SJSA1 (cell line): ENCODE results near the gene MAP4K4. TPM values are rescaled to one million over a fixed set of nuclear protein-coding genes. Genes with fewer than 3 reads are reported as not detected.
A peak's percentile ranks its signal among the peaks of the same experiment; 100 is the strongest.

ENCODE experiments used
- DNase-seq, 2 experiments: peaks; one replicate each; pipeline ENCODE4 v3.0.0-alpha.2; 2015 to 2020; ENCODE audit warnings: low spot score in 2 of 2, low read depth in 1 of 2
- H3K27ac ChIP-seq: fragments of 250-450 bp; sonication (Bioruptor Pico); 2 replicates; pipeline ENCODE4 v1.5.1; 2020; ENCODE audit warnings: mild to moderate bottlenecking, moderate library complexity
- H3K27me3 ChIP-seq: fragments of 250-450 bp; sonication (Bioruptor Pico); replicated peaks from 2 replicates; pipeline ENCODE4 v1.5.1; 2020; ENCODE audit warnings: mild to moderate bottlenecking, moderate library complexity
- H3K36me3 ChIP-seq: fragments of 250-450 bp; sonication (Bioruptor Pico); 2 replicates; pipeline ENCODE4 v1.5.1; 2020; ENCODE audit warnings: mild to moderate bottlenecking
- H3K4me1 ChIP-seq: fragments of 250-450 bp; sonication (Bioruptor Pico); replicated peaks from 2 replicates; pipeline ENCODE4 v1.6.1; 2021; ENCODE audit warnings: mild to moderate bottlenecking
- H3K4me3 ChIP-seq: fragments of 250-450 bp; sonication (Bioruptor Pico); 2 replicates; pipeline ENCODE4 v1.5.1; 2020; ENCODE audit warnings: mild to moderate bottlenecking
- H3K9me3 ChIP-seq: fragments of 250-450 bp; sonication (Bioruptor Pico); replicated peaks from 2 replicates; pipeline ENCODE4 v1.5.1; 2020; ENCODE audit warnings: mild to moderate bottlenecking
- total RNA-seq: library from RNA; depleted of rRNA; stranded (reverse); fragments of >200 nt; shearing (Covaris generic); gene quantifications from 2 replicates; pipeline ENCODE4 v1.2.3, GENCODE V29; 2014

The MAP4K4 gene
- total RNA-seq, 1 experiment from 2014 or later = 83.1 TPM

GRCh38 chr2:101881131-101881530 lies 183.6 kb downstream of the MAP4K4 start:
- Histone ChIP-seq H3K4me3 (no peak overlapping the region), H3K4me1 (0 out of 2 replicates have a peak, but pooled peaks cover 3% of the 10 kb centered on the region), H3K27me3 (no peaks in the 10 kb centered on the region), H3K9me3 (no peaks in the 10 kb centered on the region), H3K36me3 (peaks cover 76% of the 10 kb centered on the region), H3K27ac (no peak overlapping the region)
- DNase-seq = no peak

- Histone ChIP-seq H3K27ac (no peak overlapping the region), H3K27me3 (no peaks in the 10 kb centered on the region), H3K36me3 (peaks cover 78% of the 10 kb centered on the region), H3K4me3 (no peak overlapping the region), H3K4me1 (0 out of 2 replicates have a peak, but pooled peaks cover 3% of the 10 kb centered on the region), H3K9me3 (no peaks in the 10 kb centered on the region)
- no peak for DNase-seq
Measured at GRCh38 chr2:101882769-101883307, 185.3 kb downstream of the MAP4K4 start.

- peaks cover 74% of the 10 kb centered on the region for H3K36me3 ChIP-seq
- H3K27me3 ChIP-seq = no peaks in the 10 kb centered on the region
- H3K4me1 ChIP-seq = 0 out of 2 replicates have a peak, but pooled peaks cover 3% of the 10 kb centered on the region
- H3K9me3 ChIP-seq = no peaks in the 10 kb centered on the region
- peak in 1 of 2 experiments; percentile 35 for DNase-seq
- no peak overlapping the region for H3K4me3 ChIP-seq
- no peak overlapping the region for H3K27ac ChIP-seq
Measured at GRCh38 chr2:101883860-101884259, 186.4 kb downstream of the MAP4K4 start.

- Histone ChIP-seq H3K4me1 (0 out of 2 replicates have a peak, but pooled peaks cover 3% of the 10 kb centered on the region), H3K27ac (no peak overlapping the region), H3K9me3 (no peaks in the 10 kb centered on the region), H3K27me3 (no peaks in the 10 kb centered on the region), H3K4me3 (no peak overlapping the region), H3K36me3 (peaks cover 79% of the 10 kb centered on the region)
- DNase-seq = no peak
Measured at GRCh38 chr2:101884423-101884822, 186.9 kb downstream of the MAP4K4 start.

GRCh38 chr2:101887328-101887727 lies 189.8 kb downstream of the MAP4K4 start:
- Histone ChIP-seq H3K4me1 (peaks cover 3% of the 10 kb centered on the region; the same call in 1 of the 2 replicates), H3K27me3 (no peaks in the 10 kb centered on the region), H3K9me3 (no peaks in the 10 kb centered on the region), H3K4me3 (no peak overlapping the region), H3K27ac (no peak overlapping the region), H3K36me3 (peaks cover 86% of the 10 kb centered on the region)
- DNase-seq = no peak

- Histone ChIP-seq H3K36me3 (peaks cover 87% of the 10 kb centered on the region), H3K27me3 (no peaks in the 10 kb centered on the region), H3K4me1 (peaks cover 3% of the 10 kb centered on the region; the same call in 1 of the 2 replicates), H3K9me3 (no peaks in the 10 kb centered on the region), H3K4me3 (no peak overlapping the region), H3K27ac (no peak overlapping the region)
- no peak for DNase-seq
Measured at GRCh38 chr2:101889460-101890098, 192.1 kb downstream of the MAP4K4 start.

GRCh38 chr2:101892377-101892776 lies 194.9 kb downstream of the MAP4K4 start:
- DNase-seq = no peak
- peaks cover 69% of the 10 kb centered on the region for H3K36me3 ChIP-seq
- no peak overlapping the region for H3K27ac ChIP-seq
- H3K9me3 ChIP-seq = no peaks in the 10 kb centered on the region
- no peaks in the 10 kb centered on the region for H3K27me3 ChIP-seq
- H3K4me1 ChIP-seq = peaks cover 3% of the 10 kb centered on the region; the same call in 1 of the 2 replicates
- H3K4me3 ChIP-seq = no peak overlapping the region

GRCh38 chr2:101893681-101894381 lies 196.3 kb downstream of the MAP4K4 start:
- H3K9me3 ChIP-seq = no peaks in the 10 kb centered on the region
- H3K27ac ChIP-seq = no peak overlapping the region
- no peak for DNase-seq
- no peak overlapping the region for H3K4me3 ChIP-seq
- H3K27me3 ChIP-seq = no peaks in the 10 kb centered on the region
- peaks cover 59% of the 10 kb centered on the region for H3K36me3 ChIP-seq
- peaks cover 3% of the 10 kb centered on the region; the same call in 1 of the 2 replicates for H3K4me1 ChIP-seq

GRCh38 chr2:101895039-101895438 lies 197.5 kb downstream of the MAP4K4 start:
- Histone ChIP-seq H3K36me3 (peaks cover 48% of the 10 kb centered on the region), H3K27me3 (no peaks in the 10 kb centered on the region), H3K4me1 (peaks cover 3% of the 10 kb centered on the region; the same call in 1 of the 2 replicates), H3K9me3 (no peaks in the 10 kb centered on the region), H3K27ac (no peak overlapping the region), H3K4me3 (no peak overlapping the region)
- no peak for DNase-seq

- Histone ChIP-seq H3K27me3 (no peaks in the 10 kb centered on the region), H3K36me3 (peaks cover 41% of the 10 kb centered on the region), H3K4me1 (peaks cover 3% of the 10 kb centered on the region; the same call in 1 of the 2 replicates), H3K9me3 (no peaks in the 10 kb centered on the region), H3K27ac (no peak overlapping the region), H3K4me3 (no peak overlapping the region)
- DNase-seq = no peak
Measured at GRCh38 chr2:101895819-101896322, 198.4 kb downstream of the MAP4K4 start.

- no peak overlapping the region for H3K27ac ChIP-seq
- H3K4me3 ChIP-seq = no peak overlapping the region
- no peak for DNase-seq
- H3K36me3 ChIP-seq = peaks cover 30% of the 10 kb centered on the region
- H3K27me3 ChIP-seq = no peaks in the 10 kb centered on the region
- no peaks in the 10 kb centered on the region for H3K9me3 ChIP-seq
- peaks cover under 1% of the 10 kb centered on the region; the same call in 1 of the 2 replicates for H3K4me1 ChIP-seq
Measured at GRCh38 chr2:101897301-101897700, 199.8 kb downstream of the MAP4K4 start.

- H3K4me1 ChIP-seq = no peaks in the 10 kb centered on the region
- peaks cover 12% of the 10 kb centered on the region; the same call in 1 of the 2 replicates for H3K36me3 ChIP-seq
- no peaks in the 10 kb centered on the region for H3K27me3 ChIP-seq
- H3K4me3 ChIP-seq = no peak overlapping the region
- no peak overlapping the region for H3K27ac ChIP-seq
- no peak for DNase-seq
- no peaks in the 10 kb centered on the region for H3K9me3 ChIP-seq
Measured at GRCh38 chr2:101899265-101899664, 201.8 kb downstream of the MAP4K4 start.

- Histone ChIP-seq H3K4me3 (no peak overlapping the region), H3K27ac (no peak overlapping the region), H3K9me3 (no peaks in the 10 kb centered on the region), H3K4me1 (no peaks in the 10 kb centered on the region), H3K27me3 (no peaks in the 10 kb centered on the region), H3K36me3 (peaks cover 6% of the 10 kb centered on the region; the same call in 1 of the 2 replicates)
- DNase-seq = no peak
Measured at GRCh38 chr2:101899871-101900270, 202.4 kb downstream of the MAP4K4 start.

GRCh38 chr2:101900375-101900774 lies 202.9 kb downstream of the MAP4K4 start:
- Histone ChIP-seq H3K4me1 (no peaks in the 10 kb centered on the region), H3K9me3 (no peaks in the 10 kb centered on the region), H3K27ac (no peak overlapping the region), H3K4me3 (no peak overlapping the region), H3K36me3 (peaks cover 5% of the 10 kb centered on the region; the same call in 1 of the 2 replicates), H3K27me3 (no peaks in the 10 kb centered on the region)
- DNase-seq = no peak
